Activated gamma-delta T cell treated with anti-CD3 and anti-CD28 coated beads, Interleukin-2, amount 50 U/mL, for 16 hours (primary cell): ENCODE measurements around the gene CUEDC1.

ENCODE experiments used
- DNase-seq: peaks from one replicate; pipeline ENCODE4 v3.0.0-alpha.2; 2020; ENCODE audit warnings: low read depth

CUEDC1 gene

DNA sequence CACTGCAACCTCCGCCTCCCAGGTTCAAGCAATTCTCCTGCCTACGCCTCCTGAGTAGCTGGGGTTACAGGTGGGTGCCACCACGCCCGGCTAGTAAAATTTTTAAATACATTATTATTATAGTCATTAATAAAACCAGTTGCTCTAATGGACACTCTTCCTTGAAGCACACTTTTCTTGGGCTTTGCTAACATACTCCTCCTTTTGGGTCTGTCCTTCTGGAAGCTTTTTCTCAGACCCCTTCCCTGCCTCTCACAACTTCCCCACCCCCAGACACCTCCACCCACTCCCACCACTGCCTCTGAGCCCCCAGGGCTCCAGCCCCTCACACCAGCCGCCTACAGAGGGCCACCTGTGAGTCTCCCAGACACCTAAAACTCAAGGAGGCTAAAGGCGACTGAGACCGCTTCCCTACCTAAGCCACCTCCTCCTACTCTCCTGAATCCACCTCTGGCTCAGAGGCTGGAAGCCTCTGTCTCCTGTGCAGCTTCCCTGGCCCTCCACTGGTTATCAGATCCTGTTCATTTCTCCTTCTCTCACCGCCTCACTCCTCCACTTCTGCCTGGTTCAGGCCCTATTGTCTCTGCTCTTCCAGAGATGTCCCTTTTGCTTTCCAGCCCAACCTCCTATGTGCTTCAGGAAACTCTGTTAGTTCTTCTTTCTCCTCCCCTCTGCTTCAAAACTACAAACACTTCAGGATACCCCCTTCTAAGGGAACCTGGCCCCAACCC is 2.1 kb upstream of the CUEDC1 start:
- no peak for DNase-seq

DNA sequence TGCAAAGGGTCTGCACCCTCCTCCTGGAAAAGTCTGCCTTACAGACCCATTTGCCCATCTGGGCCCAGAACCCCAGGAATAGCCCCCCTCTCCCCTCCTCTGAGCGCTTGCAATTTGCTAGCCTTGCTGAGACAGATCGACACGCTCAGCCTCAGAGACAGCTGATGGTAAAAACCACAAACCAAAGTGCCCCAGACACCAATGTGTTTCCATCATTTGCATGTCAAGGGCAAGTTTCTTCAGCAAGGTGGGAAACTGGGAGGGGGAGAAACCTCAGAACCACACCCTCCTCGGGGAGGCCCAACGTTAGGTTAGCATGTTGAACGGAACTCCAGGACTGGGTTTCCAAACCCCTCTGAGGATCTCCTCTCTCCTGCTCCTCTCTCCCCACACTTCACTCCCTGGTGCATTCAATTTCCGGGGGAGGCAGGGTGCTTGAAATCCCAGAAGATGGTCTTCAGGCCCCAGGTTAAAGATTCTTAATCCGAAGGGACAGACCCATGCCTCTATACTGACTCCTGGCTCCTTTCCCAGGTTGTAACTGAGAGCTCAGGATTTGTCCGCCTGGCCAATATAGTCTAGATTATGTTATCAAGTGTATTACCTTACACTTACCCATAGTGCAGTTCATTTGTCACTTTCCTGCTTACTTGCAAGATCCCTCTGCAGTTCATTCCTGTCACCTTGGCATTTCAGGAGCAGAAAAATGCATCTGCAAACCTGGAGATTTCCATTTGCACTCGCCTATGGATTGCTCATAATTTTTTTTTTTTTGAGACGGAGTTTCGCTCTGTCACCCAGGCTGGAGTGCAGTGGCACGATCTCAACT is 1.3 kb upstream of the CUEDC1 start:
- peak; percentile 37 for DNase-seq

DNA sequence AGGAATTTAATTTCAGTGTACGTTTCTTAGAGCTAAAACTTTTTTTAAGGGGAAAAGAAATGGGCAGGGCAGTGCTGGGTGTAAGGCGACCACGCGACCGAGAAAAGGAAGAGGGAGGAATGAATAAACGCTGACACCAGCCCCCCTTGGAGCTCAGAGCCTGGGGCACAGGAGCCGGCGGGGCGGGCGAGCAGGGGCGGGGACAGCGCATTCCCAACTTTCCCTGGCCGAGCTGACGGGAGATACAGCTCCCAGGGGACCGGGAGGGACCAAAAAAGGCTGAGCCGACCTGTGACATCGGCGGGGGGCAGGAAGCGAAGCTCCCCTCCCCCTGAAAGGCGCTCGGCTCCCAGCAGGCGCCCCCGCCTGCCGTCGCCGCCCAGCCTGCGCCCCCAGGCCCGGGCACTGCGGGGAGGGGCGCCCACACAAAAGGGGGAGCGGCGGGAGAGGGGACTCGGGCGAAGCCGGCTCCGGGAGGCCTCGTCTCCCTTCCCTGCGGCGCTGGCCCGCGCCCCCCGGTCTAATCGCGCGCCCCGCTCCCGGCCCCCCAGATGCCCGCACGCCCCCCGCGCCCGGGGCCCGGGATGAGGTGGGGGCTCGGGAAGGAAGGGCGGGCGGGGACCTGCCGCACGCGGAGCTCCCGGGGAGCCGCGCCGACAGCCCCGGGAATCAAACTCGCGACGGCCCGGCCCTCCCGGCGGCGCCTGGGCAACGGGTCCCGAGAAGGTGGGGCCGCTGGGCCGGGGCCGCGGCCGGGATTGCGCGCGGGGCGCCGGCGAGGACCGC is 622 bp downstream of the CUEDC1 start:
- DNase-seq, result no peak

DNA sequence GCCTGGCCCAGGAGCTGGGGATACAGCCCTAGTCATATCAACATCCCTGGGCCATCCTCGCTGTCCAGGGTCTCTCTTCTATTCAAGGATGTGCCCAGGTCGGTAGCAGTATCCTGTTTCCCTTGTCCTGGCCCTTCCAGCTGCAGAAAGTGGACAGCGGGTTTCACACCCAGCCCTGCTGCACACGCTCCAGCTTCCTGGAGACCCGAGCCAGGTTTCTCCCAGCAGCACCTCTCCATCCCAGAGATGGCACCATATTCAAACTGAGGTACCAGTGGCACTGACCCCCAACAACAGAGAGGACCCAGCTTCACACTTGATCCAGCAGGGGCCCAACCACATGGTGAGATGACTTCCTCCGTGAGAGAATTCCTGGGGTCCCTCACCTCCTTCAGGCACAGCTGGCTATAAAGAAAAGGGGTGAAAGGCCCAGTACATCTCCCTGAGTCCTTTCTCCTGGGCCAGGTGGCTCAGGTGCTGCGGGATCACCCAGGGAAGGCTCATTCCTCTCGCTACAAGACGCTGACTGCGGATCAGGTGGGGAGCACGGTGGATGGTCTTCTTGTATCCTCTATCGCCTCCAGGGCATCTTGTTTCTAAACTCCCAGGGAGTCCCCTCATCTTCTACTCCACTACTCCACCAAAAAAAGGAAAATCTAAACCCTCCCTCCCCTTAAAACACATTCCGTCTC is 1.4 kb downstream of the CUEDC1 start:
- DNase-seq, result no peak

- no peak for DNase-seq
Observed at GRCh38 chr17:57953219-57953618, 2.0 kb downstream of the CUEDC1 start.

GRCh38 chr17:57949649-57950048 is 5.6 kb downstream of the CUEDC1 start:
- DNase-seq, result no peak

DNA sequence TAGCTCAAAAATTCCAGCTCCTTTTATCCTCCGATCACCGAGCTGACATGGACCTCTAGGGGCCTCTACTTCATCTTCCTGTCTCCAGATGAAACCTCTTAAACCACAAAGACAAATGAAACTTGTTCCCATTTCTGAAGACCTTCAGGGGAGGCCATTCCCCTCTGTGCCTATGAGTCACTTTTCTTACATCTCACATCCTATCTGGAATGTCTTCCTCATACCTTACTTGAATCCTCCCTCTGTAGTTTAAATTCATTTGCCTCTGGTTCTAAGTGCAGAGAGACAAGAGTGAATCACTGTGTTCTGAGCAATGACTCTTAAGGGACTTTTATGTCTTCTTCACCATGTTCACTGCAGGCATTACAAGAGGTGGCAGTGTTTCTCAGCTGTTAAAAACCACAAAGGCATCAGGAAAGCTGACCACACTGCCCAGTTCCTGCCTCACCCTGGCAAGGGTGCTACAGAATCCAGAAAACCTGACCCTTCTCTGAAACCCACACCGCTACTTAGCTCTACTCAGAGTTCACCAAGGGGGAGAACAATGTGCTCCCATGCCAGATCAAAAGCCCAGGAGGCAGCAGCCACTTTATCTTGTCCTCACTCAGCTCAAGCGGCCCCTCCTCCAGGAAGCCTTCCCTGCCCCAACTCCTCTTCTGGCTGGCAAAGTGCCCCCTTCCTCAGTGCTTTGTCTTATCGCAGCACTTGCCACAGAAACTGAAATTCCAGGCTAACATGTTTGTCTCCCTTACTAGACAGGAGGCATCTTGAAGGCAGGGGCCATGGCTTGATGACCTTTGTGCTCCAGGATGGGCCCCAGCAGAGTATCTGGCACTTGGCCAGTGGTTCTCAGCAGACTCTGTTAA is 6.4 kb downstream of the CUEDC1 start:
- DNase-seq, result no peak

DNA sequence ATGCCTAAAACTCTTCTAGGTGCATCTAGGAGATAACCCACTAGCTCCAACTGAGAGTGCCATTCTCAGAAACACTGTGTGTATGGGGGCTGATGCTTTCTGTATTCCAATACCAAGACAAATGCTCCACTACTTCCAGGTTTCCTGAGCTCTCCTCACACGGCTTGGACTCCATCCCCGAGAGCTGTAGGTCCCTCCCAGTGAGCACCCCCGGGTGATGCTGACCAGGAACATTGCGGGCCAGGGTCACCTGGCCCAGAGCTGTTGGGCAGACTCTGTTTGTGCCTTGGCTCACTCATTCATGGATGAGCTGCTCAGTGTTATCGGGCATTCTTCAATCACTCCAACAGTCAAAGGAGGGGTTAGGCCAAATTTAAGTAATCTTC is 7.0 kb downstream of the CUEDC1 start:
- DNase-seq, result no peak

DNA sequence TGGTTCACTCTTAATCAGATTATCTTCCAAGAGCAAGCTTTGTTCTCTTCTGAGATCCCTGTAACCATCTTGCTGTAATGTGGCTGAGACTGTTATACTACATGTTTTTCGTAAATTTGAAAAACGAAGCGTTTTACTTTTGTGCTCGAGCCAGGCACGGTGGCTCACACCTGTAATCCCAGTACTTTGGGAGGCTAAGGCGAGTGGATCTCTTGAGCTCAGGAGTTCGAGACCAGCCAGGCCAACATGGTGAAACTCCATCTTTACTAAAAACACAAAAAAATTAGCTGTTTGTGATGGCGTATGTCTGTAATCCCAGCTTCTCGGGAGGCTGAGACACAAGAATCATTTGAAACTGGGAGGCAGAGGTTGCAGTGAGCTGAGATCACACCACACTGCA is 7.8 kb downstream of the CUEDC1 start:
- no peak for DNase-seq

DNA sequence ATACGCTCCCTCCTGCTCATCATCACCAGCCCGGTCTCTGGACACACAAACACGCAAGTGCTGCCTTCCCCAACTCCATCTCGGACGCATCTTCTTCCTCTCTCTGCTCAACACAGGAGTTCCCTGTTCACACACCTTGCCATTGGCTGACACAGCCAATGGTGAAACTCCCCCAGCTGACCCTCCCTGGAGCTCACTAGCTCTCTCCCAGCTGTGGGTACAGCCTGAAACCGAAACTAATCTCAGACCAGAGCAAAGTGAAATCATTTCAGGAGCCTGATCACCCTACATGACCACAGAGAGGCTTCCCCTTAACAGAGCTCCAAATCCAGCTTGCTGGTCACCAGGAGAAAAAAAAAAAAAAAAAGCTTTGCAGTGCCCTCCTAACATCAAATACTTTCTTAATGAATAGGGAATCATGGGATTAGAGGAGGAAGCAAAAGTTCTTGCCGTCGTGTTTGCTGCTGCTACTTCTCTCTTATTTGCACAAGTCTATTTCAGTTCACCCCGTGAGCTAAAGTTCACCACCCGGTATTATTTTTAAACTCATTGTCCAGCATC is 8.3 kb downstream of the CUEDC1 start:
- no peak for DNase-seq

GRCh38 chr17:57945996-57946797 is 9.0 kb downstream of the CUEDC1 start:
- no peak for DNase-seq

GRCh38 chr17:57944908-57945307 is 10.3 kb downstream of the CUEDC1 start:
- DNase-seq, result no peak

- DNase-seq, result no peak
Observed at GRCh38 chr17:57943645-57944044, 11.6 kb downstream of the CUEDC1 start.

- DNase-seq, result no peak
Observed at GRCh38 chr17:57943140-57943539, 12.1 kb downstream of the CUEDC1 start.

GRCh38 chr17:57941384-57942370 is 13.5 kb downstream of the CUEDC1 start:
- no peak for DNase-seq

DNA sequence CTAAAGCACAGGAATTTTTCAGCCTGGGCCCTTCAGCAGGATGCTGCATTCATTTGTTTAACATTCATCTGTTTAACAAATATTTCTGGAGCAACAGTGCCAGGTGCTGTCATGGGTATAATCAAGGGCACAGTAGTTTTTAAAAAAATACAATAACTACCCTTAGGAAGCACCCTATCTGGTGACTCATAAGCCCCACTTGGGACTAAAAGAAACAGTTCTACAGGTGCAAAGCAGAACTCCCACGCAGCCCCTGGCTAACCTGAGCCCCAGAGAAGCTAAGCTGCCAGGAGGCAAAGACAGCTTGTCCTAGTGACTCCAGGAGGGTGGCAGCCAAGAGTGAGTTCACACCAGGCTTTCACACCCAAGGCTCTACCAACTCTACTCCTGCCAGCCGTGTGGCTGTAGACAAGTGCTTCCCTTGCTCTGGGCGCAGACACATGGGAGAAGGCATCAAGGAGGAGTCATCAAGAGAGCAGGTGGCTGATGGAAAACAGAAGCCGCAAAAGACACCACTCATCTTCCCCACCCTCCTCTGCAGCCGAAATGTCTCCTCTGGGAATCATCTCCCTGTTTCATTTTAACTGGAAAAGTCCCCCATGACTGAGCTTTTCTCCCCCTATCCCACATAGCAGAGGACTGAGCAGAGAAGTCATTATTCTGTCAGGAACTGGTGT is 14.4 kb downstream of the CUEDC1 start:
- DNase-seq, result no peak

DNA sequence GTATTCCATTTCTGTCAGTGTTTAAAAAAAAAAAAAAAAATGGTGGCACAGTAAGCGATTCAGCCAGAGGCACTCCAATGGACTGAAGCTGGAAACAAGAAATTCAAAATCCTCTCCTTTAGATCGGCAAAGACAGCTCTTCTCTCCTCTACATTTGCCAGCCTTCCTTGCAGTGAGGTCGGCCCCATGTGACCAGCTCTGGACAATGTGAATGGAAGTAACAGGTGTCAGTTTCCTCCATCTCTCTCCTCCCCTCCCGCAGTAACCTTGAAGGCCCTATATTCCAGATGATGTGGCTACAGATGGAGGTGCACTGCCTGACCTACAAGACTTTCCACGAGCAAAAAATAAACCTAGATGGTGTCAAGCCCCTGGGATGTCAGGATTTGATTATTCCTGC is 15.0 kb downstream of the CUEDC1 start:
- DNase-seq, result no peak

DNA sequence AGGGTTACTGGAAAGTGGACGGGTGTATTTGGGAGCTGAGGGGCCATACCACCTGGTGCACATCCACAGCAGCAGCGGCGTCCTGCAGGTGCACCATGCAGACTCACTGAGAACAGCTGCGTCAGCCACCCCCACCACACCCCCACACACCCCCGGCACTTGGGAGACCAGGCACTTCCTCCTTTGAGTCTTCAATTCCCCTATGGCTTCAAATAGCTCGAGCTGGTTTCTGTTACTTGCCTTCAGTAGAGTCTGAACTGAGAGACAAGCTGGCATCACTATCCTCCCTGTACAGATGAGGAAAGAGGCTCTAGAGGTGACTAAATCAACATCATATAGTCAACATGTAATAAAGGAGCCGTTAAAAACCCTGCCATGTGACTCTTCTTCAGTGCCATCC is 15.4 kb downstream of the CUEDC1 start:
- DNase-seq, result no peak
